Astrocyte of the cerebellum (primary cell): Measurements from ENCODE around the gene GDE1.

Experiments used
- DNase-seq: peaks from one replicate; pipeline ENCODE4 v3.0.0-alpha.2; 2011; ENCODE audit warnings: low read depth
- H3K4me3 ChIP-seq: 2 replicates; pipeline ENCODE4 v1.5.1; 2011; ENCODE audit warnings: mild to moderate bottlenecking, low read depth, low read length, moderate library complexity
- in situ Hi-C: cut with HindIII; loops from 2 replicates; pipeline ENCODE4 v1.10.0; 2017; ENCODE audit warnings: low sequenced_read_pairs
- TF ChIP-seq, protein P1 (sequence below): IDR thresholded peaks from 2 replicates; pipeline ENCODE4 v1.5.1; 2012; ENCODE audit warnings: low read length, low read depth, moderate library complexity, mild to moderate bottlenecking; ENCODE audit errors: missing control alignments

Gene GDE1

DNA sequence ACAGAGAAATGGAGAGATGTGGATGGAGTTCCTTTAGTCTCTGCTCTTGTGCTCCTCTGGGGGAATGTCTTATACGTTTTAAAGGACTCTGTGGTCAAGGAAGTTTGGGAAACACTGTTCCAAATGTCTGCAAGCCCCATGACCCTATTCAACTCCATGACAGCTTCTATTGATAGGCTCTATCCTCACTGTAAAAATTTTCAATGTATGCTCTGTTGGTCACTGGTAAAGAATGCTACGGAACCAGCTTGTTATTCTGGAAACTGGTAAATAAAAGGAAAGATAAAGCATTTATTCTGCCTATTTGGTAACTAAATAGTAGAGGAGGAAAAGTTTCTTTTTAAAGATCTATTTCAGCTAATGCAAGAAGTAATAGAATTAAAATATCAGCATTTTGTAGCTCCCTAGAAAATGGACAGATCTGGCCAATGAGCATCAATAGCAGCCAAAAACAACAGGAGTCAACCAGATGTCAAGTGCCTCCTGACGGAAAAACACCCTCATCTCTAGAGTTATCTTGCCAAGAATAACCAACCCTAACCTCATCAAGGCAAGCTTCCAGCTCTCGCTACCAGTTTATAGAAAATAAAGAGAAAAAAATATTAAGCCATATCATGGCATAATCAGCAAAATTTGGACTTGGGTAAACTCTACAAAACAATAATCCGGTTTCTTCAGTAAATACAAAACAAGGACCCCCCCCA lies 16.1 kb downstream of the GDE1 start:
- peak; percentile 87 for DNase-seq
- TF ChIP-seq, protein P1, sequence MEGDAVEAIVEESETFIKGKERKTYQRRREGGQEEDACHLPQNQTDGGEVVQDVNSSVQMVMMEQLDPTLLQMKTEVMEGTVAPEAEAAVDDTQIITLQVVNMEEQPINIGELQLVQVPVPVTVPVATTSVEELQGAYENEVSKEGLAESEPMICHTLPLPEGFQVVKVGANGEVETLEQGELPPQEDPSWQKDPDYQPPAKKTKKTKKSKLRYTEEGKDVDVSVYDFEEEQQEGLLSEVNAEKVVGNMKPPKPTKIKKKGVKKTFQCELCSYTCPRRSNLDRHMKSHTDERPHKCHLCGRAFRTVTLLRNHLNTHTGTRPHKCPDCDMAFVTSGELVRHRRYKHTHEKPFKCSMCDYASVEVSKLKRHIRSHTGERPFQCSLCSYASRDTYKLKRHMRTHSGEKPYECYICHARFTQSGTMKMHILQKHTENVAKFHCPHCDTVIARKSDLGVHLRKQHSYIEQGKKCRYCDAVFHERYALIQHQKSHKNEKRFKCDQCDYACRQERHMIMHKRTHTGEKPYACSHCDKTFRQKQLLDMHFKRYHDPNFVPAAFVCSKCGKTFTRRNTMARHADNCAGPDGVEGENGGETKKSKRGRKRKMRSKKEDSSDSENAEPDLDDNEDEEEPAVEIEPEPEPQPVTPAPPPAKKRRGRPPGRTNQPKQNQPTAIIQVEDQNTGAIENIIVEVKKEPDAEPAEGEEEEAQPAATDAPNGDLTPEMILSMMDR: no peak
- in situ Hi-C loops: no loop called here
- H3K4me3 ChIP-seq: no peak overlapping the region

GRCh38 chr16:19503461-19504075 lies 18.3 kb downstream of the GDE1 start:
- in situ Hi-C loops: no loop called here
- DNase-seq: no peak
- H3K4me3 ChIP-seq: no peak overlapping the region
- TF ChIP-seq, protein P1: no peak

DNA sequence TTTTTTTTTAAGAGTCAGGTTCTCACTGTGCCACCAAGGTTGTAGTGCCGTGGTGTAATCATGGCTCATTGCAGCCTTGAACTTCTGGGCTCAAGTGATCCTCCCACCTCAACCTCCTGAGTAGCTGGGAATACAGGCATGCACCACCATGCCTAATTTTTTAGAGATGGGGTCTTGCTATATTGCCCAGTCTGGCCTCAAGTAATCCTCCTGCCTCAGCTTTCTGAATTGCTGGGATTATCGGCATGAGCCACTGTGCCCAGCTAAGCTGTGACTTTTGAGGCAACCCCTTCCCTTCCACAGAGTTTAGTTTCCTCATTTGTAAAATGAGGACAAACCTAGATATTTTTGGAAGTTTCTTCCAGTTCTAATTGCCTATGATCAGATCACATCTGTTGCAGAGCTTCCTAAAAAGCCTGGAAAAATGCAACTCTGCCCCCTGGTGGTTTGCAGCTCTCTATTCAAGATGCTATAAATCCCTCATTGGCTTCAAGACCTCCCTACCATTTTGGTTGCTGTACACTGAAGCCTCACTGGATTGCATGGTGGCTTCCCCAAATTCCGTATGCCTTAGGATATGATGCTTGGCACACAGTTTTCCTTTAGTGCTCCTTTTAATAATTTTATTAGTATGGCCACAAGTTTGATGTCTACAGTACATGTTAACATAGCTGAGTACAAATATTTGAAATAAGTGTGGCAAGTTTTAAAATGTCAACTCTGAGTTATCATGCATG lies 19.3 kb downstream of the GDE1 start:
- in situ Hi-C loops: no loop called here

GRCh38 chr16:19499481-19499880 lies 22.4 kb downstream of the GDE1 start:
- TF ChIP-seq, protein P1: no peak
- H3K4me3 ChIP-seq: no peak overlapping the region
- in situ Hi-C loops: no loop called here
- DNase-seq: no peak

More for the DNA sequence above, 19.3 kb downstream of the GDE1 start:
- peak; percentile 68 for DNase-seq
- TF ChIP-seq, protein P1: peak; percentile 79
- H3K4me3 ChIP-seq: no peak overlapping the region

GRCh38 chr16:19499006-19499405 lies 22.9 kb downstream of the GDE1 start:
- in situ Hi-C loops: no loop called here
- TF ChIP-seq, protein P1: no peak
- DNase-seq: no peak
- H3K4me3 ChIP-seq: no peak overlapping the region

- TF ChIP-seq, protein P1: no peak
- no peak for DNase-seq
- no peak overlapping the region for H3K4me3 ChIP-seq
- in situ Hi-C loops: no loop called here
These were observed 24.7 kb downstream of the GDE1 start for GRCh38 chr16:19497176-19497575.
